Ishikawa (cell line): ENCODE measurements around the gene TMEM35B.

Source experiments
- TAF1 ChIP-seq: IDR thresholded peaks from 2 replicates; pipeline ENCODE4 v1.6.1; 2012; ENCODE audit warnings: low read depth, mild to moderate bottlenecking
- YY1 ChIP-seq: IDR thresholded peaks from 2 replicates; pipeline ENCODE4 v1.6.1; 2012; ENCODE audit warnings: low read depth

DNA sequence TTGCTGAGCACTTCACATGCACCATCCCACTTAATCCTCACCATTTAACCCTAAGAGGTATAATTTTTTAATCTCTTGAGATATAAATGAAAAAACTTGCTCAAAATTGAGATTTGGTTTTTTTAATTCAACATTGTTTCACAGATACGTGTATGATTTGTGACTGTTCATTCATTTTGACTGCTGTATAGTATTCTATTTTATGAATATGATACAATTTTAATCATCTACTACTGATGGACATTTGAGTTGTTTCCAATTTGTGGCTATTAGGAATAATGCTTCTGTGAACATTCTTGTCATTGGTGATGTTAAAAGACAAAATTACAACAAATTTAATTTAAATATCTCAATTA is 47.2 kb upstream of the TMEM35B start:
- no peak for TF ChIP-seq YY1
- TF ChIP-seq TAF1, result no peak
